CD14-positive monocyte (primary cell): ENCODE results near the gene HSPA5. TPM values are rescaled to one million over a fixed set of nuclear protein-coding genes. Genes with fewer than 3 reads are reported as not detected.
A peak's percentile ranks its signal among the peaks of the same experiment; 100 is the strongest.

Experiments used
- DNase-seq, 3 donors: peaks; one replicate each; pipeline ENCODE4 v3.0.0-alpha.2; 2011 to 2022
- H2AFZ ChIP-seq: 2 replicates; pipeline ENCODE4 v1.6.0; 2012; ENCODE audit warnings: mild to moderate bottlenecking, low read depth, low read length, inconsistent platforms; ENCODE audit not compliant: insufficient read depth, poor library complexity, severe bottlenecking
- H3K27ac ChIP-seq, 2 donors: 1 replicate in 1 of 2; 2 replicates in 1 of 2; pipeline ENCODE4 v1.5.1; 2012 to 2013; ENCODE audit warnings: low read length in 2 of 2, control low read depth in 1 of 2, inconsistent platforms in 1 of 2, low read depth in 1 of 2, mild to moderate bottlenecking in 1 of 2
- H3K27me3 ChIP-seq, 2 donors: one replicate each; pipeline versions ENCODE4 v1.6.0 to v1.6.1; 2011 to 2013; ENCODE audit warnings: low read length in 2 of 2; ENCODE audit not compliant: control insufficient read depth in 2 of 2, insufficient read depth in 2 of 2
- H3K36me3 ChIP-seq, 2 donors: replicated peaks in 1 of 2; 1 replicate in 1 of 2; 2 replicates in 1 of 2; pipeline versions ENCODE4 v1.5.1 to v1.6.1; 2012 to 2013; ENCODE audit warnings: low read length in 2 of 2, control low read depth in 1 of 2, inconsistent platforms in 1 of 2, mild to moderate bottlenecking in 1 of 2; ENCODE audit not compliant: insufficient read depth in 2 of 2, control insufficient read depth in 1 of 2
- H3K4me1 ChIP-seq, 2 donors: 1 replicate in 1 of 2; 2 replicates in 1 of 2; pipeline versions ENCODE4 v1.5.1 to v1.6.1; 2012 to 2013; ENCODE audit warnings: low read length in 2 of 2, control low read depth in 1 of 2, inconsistent platforms in 1 of 2, mild to moderate bottlenecking in 1 of 2, moderate library complexity in 1 of 2; ENCODE audit not compliant: insufficient read depth in 2 of 2, control insufficient read depth in 1 of 2
- H3K4me2 ChIP-seq: replicated peaks from 2 replicates; pipeline ENCODE3; 2012; ENCODE audit warnings: low read length, moderate library complexity, mild to moderate bottlenecking; ENCODE audit not compliant: poor library complexity, severe bottlenecking; ENCODE audit errors: extremely low read depth
- H3K4me3 ChIP-seq, 3 experiments: fragments of 200-600 bp in 1 of 3; sonication (generic) in 1 of 3; replicated peaks in 1 of 3; 1 replicate in 2 of 3; 2 replicates in 1 of 3; pipeline ENCODE4 v1.5.1; 2011 to 2013; ENCODE audit warnings: low read length in 3 of 3, mild to moderate bottlenecking in 3 of 3, control low read depth in 2 of 3, low read depth in 2 of 3, inconsistent platforms in 1 of 3, moderate library complexity in 1 of 3
- H3K79me2 ChIP-seq: 2 replicates; pipeline ENCODE4 v1.6.0; 2012; ENCODE audit warnings: mild to moderate bottlenecking, control low read depth, inconsistent platforms, low read length, moderate library complexity; ENCODE audit not compliant: insufficient read depth
- H3K9ac ChIP-seq: 2 replicates; pipeline ENCODE4 v1.6.0; 2017; ENCODE audit warnings: low read length, mild to moderate bottlenecking; ENCODE audit not compliant: insufficient read depth, poor library complexity, severe bottlenecking
- H3K9me3 ChIP-seq, 2 donors: replicated peaks in 1 of 2; 1 replicate in 1 of 2; 2 replicates in 1 of 2; pipeline versions ENCODE4 v1.5.1 to v1.6.1; 2012 to 2013; ENCODE audit warnings: low read length in 2 of 2, control low read depth in 1 of 2; ENCODE audit not compliant: control insufficient read depth in 1 of 2, insufficient read depth in 1 of 2
- H4K20me1 ChIP-seq: 2 replicates; pipeline ENCODE4 v1.6.0; 2012; ENCODE audit warnings: mild to moderate bottlenecking, low read length, control low read depth, moderate library complexity; ENCODE audit not compliant: insufficient read depth
- H3K27ac Mint-ChIP-seq, 7 donors: one replicate each; pipeline ENCODE4 v1.8.0; 2020; ENCODE audit warnings: mild to moderate bottlenecking in 7 of 7, mixed read lengths in 7 of 7, moderate library complexity in 6 of 7, inconsistent platforms in 2 of 7
- H3K27me3 Mint-ChIP-seq, 3 donors: one replicate each; pipeline ENCODE4 v1.8.0; 2021 to 2022; ENCODE audit warnings: low read depth in 3 of 3, mild to moderate bottlenecking in 3 of 3, mixed read lengths in 3 of 3, moderate library complexity in 3 of 3, inconsistent platforms in 1 of 3
- H3K36me3 Mint-ChIP-seq, 2 donors: one replicate each; pipeline ENCODE4 v1.8.0; 2020; ENCODE audit warnings: mixed read lengths in 2 of 2, inconsistent platforms in 1 of 2, mild to moderate bottlenecking in 1 of 2
- H3K4me1 Mint-ChIP-seq: one replicate; pipeline ENCODE4 v1.8.0; 2020; ENCODE audit warnings: mild to moderate bottlenecking, mixed read lengths
- H3K4me3 Mint-ChIP-seq, 2 donors: one replicate each; pipeline ENCODE4 v1.8.0; 2020; ENCODE audit warnings: mild to moderate bottlenecking in 2 of 2, mixed read lengths in 2 of 2, moderate library complexity in 1 of 2
- H3K9me3 Mint-ChIP-seq, 7 donors: one replicate each; pipeline ENCODE4 v1.8.0; 2020 to 2022; ENCODE audit warnings: mixed read lengths in 7 of 7, mild to moderate bottlenecking in 6 of 7, moderate library complexity in 6 of 7, inconsistent platforms in 2 of 7
- WGBS: methylation state at CpG from one replicate; pipeline ENCODE4 v1.1.5; 2013; ENCODE audit warnings: missing lambda C conversion rate; ENCODE audit not compliant: insufficient coverage; 5-methylcytosine and 5-hydroxymethylcytosine counted together
- intact Hi-C, 2 donors: fragments of 100-400 bp; cut with micrococcal nuclease; formaldehyde crosslinking; loops; one replicate each; pipeline versions ENCODE4 v1.15.0 to v1.15.1; 2023
- polyA plus RNA-seq, 3 donors: library from polyadenylated mRNA; depleted of rRNA in 1 of 3; unstranded in 2 of 3; stranded (reverse) in 1 of 3; fragments of 300-500 nt in 2 of 3; fragments of >200 nt in 1 of 3; fragmentation: Illumina TruSeq in 2 of 3; gene quantifications; 1 replicate in 2 of 3; 2 replicates in 1 of 3; pipeline ENCODE4 v1.2.3, GENCODE V29; 2012 to 2021
- small RNA-seq: library from RNA; depleted of rRNA; stranded (forward); fragments of <200 nt; gene quantifications from one replicate; pipeline ENCODE3, GENCODE V24; 2012; ENCODE audit warnings: low read depth; ENCODE audit not compliant: insufficient read length
- TF ChIP-seq, protein P1 (sequence below): fragments of 200-600 bp; IDR thresholded peaks from one replicate; pipeline ENCODE4 v1.8.0; 2022; ENCODE audit warnings: antibody characterized with exemption, mild to moderate bottlenecking

The HSPA5 gene
- polyA plus RNA-seq, 3 donors, result 105 to 238 (median 156) TPM

DNA sequence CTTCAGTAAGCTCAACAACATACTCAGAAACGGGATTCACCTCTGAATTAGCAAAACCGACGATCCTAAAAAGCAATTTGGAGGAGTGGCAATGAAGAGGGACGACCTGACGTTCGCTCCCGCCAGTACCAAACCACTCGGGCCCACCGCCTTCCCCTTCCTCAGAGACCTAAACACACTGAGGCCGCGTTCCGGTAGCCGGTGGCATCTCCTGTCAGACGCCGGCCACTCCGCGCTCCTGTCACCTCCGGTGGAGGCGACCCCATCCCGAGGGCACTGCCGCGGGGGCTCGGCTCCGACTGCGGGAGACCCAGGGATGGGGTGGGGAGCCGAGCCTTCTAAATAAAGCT is 52.2 kb downstream of the HSPA5 start:
- Histone ChIP-seq H3K9me3 (no peaks in the 10 kb centered on the region), H3K36me3 (no peaks in the 10 kb centered on the region), H2AFZ (peak overlapping the region; percentile 92), H3K27me3 (no peaks in the 10 kb centered on the region), H3K4me2 (peak overlapping the region; percentile 95), H3K4me1 (peaks cover 18 to 31% of the 10 kb centered on the region in 2 donors), H3K9ac (peak overlapping the region; percentile 99), H3K4me3 (peak overlapping the region; percentile 66 to 97 (median 94)), H3K79me2 (peaks cover 70% of the 10 kb centered on the region), H3K27ac (peak overlapping the region; percentile 88 to 95), H4K20me1 (peaks cover 29% of the 10 kb centered on the region)
- H3K27ac Mint-ChIP-seq, result peak overlapping the region; percentile 86 to 95 (median 93)
- no peaks in the 10 kb centered on the region for H3K27me3 Mint-ChIP-seq
- 1% methylated on average over 26 of the region's 26 CpGs for WGBS
- peak; percentile 26 to 44 (median 30) for DNase-seq
- H3K9me3 Mint-ChIP-seq, result no peaks in the 10 kb centered on the region
- peak overlapping the region; percentile 94 to 95 for H3K4me3 Mint-ChIP-seq
- intact Hi-C loops, result loop anchor here (2.0 to 5.0 kb wide), 3 partner anchors 52 to 73 kb away; partner anchors contain the start of genes HSPA5 (in 2 of the 2) and GAPVD1 (in 1 of the 2)
- peaks cover 5 to 23% of the 10 kb centered on the region in 2 donors for H3K36me3 Mint-ChIP-seq
- TF ChIP-seq, protein P1, sequence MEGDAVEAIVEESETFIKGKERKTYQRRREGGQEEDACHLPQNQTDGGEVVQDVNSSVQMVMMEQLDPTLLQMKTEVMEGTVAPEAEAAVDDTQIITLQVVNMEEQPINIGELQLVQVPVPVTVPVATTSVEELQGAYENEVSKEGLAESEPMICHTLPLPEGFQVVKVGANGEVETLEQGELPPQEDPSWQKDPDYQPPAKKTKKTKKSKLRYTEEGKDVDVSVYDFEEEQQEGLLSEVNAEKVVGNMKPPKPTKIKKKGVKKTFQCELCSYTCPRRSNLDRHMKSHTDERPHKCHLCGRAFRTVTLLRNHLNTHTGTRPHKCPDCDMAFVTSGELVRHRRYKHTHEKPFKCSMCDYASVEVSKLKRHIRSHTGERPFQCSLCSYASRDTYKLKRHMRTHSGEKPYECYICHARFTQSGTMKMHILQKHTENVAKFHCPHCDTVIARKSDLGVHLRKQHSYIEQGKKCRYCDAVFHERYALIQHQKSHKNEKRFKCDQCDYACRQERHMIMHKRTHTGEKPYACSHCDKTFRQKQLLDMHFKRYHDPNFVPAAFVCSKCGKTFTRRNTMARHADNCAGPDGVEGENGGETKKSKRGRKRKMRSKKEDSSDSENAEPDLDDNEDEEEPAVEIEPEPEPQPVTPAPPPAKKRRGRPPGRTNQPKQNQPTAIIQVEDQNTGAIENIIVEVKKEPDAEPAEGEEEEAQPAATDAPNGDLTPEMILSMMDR, result no peak
- H3K4me1 Mint-ChIP-seq, result peaks cover 26% of the 10 kb centered on the region

Small RNAs within 50 kb of the gene (small RNA-seq; reads per million reads assigned to genes)
- gene AL354710.1, result not detected

Other genes starting within 250 kb of the HSPA5 start
- gene SCAI, start 97.8 kb downstream of the HSPA5 start, polyA plus RNA-seq, result 1 to 10 TPM in 1 of 3 donors, under 1 TPM in 2; 0.76 to 1.4 (median 0.84) TPM
- 10 to 100 TPM; 20.0 to 48.1 (median 36.9) TPM for gene PPP6C, start 51.5 kb downstream of the HSPA5 start, polyA plus RNA-seq
- gene RABEPK, start 40.8 kb downstream of the HSPA5 start, polyA plus RNA-seq, result 10 to 100 TPM in 2 of 3 donors, 1 to 10 TPM in 1; 9.5 to 18.5 (median 17.5) TPM
- gene GAPVD1, start 20.5 kb upstream of the HSPA5 start, polyA plus RNA-seq, result 10 to 100 TPM; 18.7 to 49.2 (median 30.5) TPM